ES-I3 (cell line): ENCODE results near the gene RING1.

Source experiments
- H3K36me3 ChIP-seq: 2 replicates; pipeline ENCODE4 v1.6.1; 2013; ENCODE audit warnings: mild to moderate bottlenecking, low read length, control low read depth, moderate library complexity; ENCODE audit not compliant: insufficient read depth
- H3K4me1 ChIP-seq: 2 replicates; pipeline ENCODE4 v1.6.1; 2013; ENCODE audit warnings: mild to moderate bottlenecking, control low read depth, low read length; ENCODE audit not compliant: insufficient read depth
- H3K9ac ChIP-seq: 2 replicates; pipeline ENCODE4 v1.6.1; 2013; ENCODE audit warnings: low read depth, mild to moderate bottlenecking, low read length, moderate library complexity
- H3K9me3 ChIP-seq: 2 replicates; pipeline ENCODE4 v1.6.1; 2013; ENCODE audit warnings: mild to moderate bottlenecking, low read length, moderate library complexity; ENCODE audit not compliant: control insufficient read depth, insufficient read depth

RING1 gene

GRCh38 chr6:33205191-33206026, 2.9 kb upstream of the RING1 start:
- H3K9me3 ChIP-seq, result no peaks in the 10 kb centered on the region
- H3K36me3 ChIP-seq, result peaks cover 16% of the 10 kb centered on the region
- peak overlapping the region; percentile 80 for H3K9ac ChIP-seq
- H3K4me1 ChIP-seq, result peaks cover 10% of the 10 kb centered on the region

DNA sequence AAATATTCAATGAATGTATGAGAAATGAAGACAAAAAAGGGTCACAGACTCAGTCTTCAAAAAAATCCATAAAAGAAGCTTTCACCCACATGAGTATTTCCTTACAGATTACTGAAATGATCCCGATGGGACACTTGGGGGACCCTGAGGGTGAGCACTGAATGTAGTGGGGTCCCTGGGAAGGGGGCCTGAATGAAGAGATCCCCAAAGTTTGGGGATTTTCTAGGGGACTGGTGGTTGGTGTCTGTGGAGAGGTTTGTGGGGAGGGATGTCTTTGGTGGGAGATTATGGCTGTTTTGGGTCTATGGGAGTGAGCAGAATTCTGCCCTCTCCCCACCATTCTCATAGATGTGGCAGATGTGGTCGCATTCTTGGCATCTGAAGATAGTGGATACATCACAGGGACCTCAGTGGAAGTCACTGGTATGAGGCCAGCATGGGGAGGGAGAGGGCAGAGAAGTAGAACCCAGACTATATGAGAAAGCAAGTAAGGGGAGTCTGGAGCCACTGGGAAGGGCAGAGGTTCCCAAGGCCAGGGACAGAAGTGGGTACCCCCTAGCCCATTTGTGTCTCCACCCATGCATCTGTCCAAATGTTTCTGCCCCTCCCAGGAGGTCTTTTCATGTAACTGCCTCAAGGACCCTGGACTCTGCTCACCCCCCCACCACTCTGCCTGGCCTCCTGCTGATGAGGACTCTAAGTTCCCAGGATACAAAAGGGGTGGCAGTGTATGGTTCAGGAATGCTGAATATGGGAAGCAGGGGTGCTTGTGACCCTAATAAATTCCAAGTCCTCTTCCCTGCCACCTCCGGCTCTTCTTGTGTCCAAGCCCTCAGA, 2.1 kb upstream of the RING1 start:
- Histone ChIP-seq H3K9ac (no peak overlapping the region), H3K9me3 (no peaks in the 10 kb centered on the region), H3K4me1 (peaks cover 10% of the 10 kb centered on the region), H3K36me3 (peaks cover 16% of the 10 kb centered on the region)

GRCh38 chr6:33206864-33207551, 1.3 kb upstream of the RING1 start:
- Histone ChIP-seq H3K4me1 (peaks cover 3% of the 10 kb centered on the region; the same call in 1 of the 2 replicates), H3K9me3 (no peaks in the 10 kb centered on the region), H3K36me3 (peaks cover 11% of the 10 kb centered on the region), H3K9ac (peak overlapping the region; percentile 89; the same call in 1 of the 2 replicates)

GRCh38 chr6:33207552-33208090, 679 bp upstream of the RING1 start:
- Histone ChIP-seq H3K9me3 (no peaks in the 10 kb centered on the region), H3K4me1 (peaks cover 3% of the 10 kb centered on the region; the same call in 1 of the 2 replicates), H3K36me3 (peaks cover 4% of the 10 kb centered on the region), H3K9ac (peak overlapping the region; percentile 89)

DNA sequence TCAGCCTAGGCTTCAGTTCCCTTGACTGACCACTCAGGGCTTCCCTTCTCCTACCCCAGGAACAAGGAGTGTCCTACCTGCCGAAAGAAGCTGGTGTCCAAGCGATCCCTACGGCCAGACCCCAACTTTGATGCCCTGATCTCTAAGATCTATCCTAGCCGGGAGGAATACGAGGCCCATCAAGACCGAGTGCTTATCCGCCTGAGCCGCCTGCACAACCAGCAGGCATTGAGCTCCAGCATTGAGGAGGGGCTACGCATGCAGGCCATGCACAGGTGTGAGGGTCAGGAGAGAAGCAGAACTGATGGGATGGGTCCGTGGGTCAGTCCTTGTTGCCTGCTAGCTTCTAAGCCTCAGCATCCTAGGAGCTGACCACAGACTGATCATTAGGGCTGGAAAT, 1.6 kb downstream of the RING1 start:
- H3K4me1 ChIP-seq, result peaks cover 5% of the 10 kb centered on the region
- no peaks in the 10 kb centered on the region for H3K9me3 ChIP-seq
- no peak overlapping the region for H3K9ac ChIP-seq
- H3K36me3 ChIP-seq, result no peaks in the 10 kb centered on the region

DNA sequence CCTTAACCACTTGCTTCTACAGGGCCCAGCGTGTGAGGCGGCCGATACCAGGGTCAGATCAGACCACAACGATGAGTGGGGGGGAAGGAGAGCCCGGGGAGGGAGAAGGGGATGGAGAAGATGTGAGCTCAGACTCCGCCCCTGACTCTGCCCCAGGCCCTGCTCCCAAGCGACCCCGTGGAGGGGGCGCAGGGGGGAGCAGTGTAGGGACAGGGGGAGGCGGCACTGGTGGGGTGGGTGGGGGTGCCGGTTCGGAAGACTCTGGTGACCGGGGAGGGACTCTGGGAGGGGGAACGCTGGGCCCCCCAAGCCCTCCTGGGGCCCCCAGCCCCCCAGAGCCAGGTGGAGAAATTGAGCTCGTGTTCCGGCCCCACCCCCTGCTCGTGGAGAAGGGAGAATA, 2.8 kb downstream of the RING1 start:
- H3K9ac ChIP-seq, result no peak overlapping the region
- no peaks in the 10 kb centered on the region for H3K9me3 ChIP-seq
- peaks cover 13% of the 10 kb centered on the region for H3K4me1 ChIP-seq
- no peaks in the 10 kb centered on the region for H3K36me3 ChIP-seq

- no peaks in the 10 kb centered on the region for H3K36me3 ChIP-seq
- peaks cover 13% of the 10 kb centered on the region for H3K4me1 ChIP-seq
- no peaks in the 10 kb centered on the region for H3K9me3 ChIP-seq
- H3K9ac ChIP-seq, result no peak overlapping the region
Observed at GRCh38 chr6:33211666-33212422, 3.5 kb downstream of the RING1 start.

DNA sequence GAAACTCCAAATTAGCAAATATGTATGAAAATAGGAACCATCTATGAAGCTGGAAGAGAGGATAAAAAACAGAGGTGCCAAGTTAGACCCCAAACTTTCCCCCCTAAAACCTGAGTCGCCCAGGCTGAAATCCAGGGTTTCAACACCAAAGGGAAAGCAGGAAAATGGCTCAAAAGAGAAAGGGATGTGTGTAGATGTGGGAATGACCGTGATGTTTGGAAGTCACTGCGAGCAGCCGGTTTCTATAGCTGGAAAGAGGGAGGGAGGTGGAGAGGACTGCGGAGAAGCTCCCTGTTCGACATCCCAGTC, 4.5 kb downstream of the RING1 start:
- H3K9ac ChIP-seq, result peak overlapping the region; percentile 54
- peaks cover 17% of the 10 kb centered on the region for H3K4me1 ChIP-seq
- no peaks in the 10 kb centered on the region for H3K36me3 ChIP-seq
- no peaks in the 10 kb centered on the region for H3K9me3 ChIP-seq

DNA sequence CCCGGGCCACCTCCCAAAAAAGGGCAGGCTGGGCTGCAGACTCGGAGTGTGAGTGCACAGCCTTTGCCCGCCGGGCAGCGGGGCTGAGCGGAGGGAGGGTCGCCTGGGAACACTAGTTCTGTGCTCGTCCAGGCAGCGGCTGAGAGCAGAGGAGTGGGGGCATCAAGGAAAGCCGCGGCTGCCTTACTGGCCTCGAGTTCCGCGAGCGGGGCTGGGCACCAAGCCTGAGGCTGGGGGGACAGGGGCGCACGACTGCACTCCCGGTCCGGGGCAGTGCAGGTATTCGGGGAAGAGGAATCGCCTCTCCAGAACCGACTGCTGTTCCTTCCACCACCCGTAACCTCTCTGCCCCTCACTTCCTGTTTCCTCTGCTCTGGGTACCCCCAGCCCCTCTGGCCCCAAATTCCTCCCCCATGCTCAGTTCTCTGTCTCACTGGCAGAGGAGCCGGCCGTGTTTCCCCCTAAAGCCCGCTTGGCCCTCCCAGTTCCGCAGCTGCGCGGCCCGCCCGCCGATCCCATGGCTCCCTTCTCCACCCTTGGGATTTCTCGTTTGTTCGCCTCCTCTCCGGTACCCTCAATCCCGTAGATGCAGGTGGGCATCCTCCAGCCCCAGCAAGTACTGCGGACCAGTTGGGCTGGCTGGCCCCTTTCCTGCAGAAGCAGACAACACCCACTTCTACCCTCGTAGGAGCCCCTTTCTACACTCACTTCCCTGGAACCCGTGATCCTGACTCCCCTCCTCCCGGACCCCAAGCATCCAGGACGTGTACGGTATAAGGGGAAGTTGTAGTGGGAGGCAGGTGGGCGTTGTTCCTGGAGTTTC, 5.1 kb downstream of the RING1 start:
- no peaks in the 10 kb centered on the region for H3K9me3 ChIP-seq
- peaks cover 19% of the 10 kb centered on the region for H3K4me1 ChIP-seq

GRCh38 chr6:33213989-33214335, 5.7 kb downstream of the RING1 start:
- Histone ChIP-seq H3K9ac (peak overlapping the region; percentile 54; the same call in 1 of the 2 replicates), H3K36me3 (no peaks in the 10 kb centered on the region), H3K9me3 (no peaks in the 10 kb centered on the region), H3K4me1 (peaks cover 19% of the 10 kb centered on the region)

More for the DNA sequence above, 5.1 kb downstream of the RING1 start:
- peak overlapping the region; percentile 54 for H3K9ac ChIP-seq
- H3K36me3 ChIP-seq, result no peaks in the 10 kb centered on the region

GRCh38 chr6:33215271-33216116, 7.2 kb downstream of the RING1 start:
- Histone ChIP-seq H3K9me3 (no peaks in the 10 kb centered on the region), H3K36me3 (no peaks in the 10 kb centered on the region), H3K9ac (no peak overlapping the region), H3K4me1 (peaks cover 19% of the 10 kb centered on the region)

- Histone ChIP-seq H3K9ac (no peak overlapping the region), H3K9me3 (no peaks in the 10 kb centered on the region), H3K4me1 (peaks cover 19% of the 10 kb centered on the region), H3K36me3 (no peaks in the 10 kb centered on the region)
Observed at GRCh38 chr6:33216117-33216649, 7.9 kb downstream of the RING1 start.
